Prostate gland (tissue), 2 donors: Measurements from ENCODE around the gene MPIG6B. TPM values are rescaled to one million over a fixed set of nuclear protein-coding genes. Genes with fewer than 3 reads are reported as not detected.

ENCODE experiments used
- DNase-seq: peaks from one replicate; pipeline ENCODE4 v3.0.0-alpha.2; 2019; ENCODE audit warnings: low spot score
- H3K27ac ChIP-seq, 2 donors: fragments of 200-600 bp; sonication (generic); 2 replicates each; pipeline ENCODE4 v1.5.1; 2017 to 2019
- H3K27me3 ChIP-seq: fragments of 200-600 bp; sonication (generic); replicated peaks from 2 replicates; pipeline ENCODE4 v1.5.1; 2019; ENCODE audit not compliant: insufficient read depth
- H3K36me3 ChIP-seq, 2 donors: fragments of 200-600 bp; sonication (generic); 1 replicate in 1 of 2; 2 replicates in 1 of 2; pipeline versions ENCODE4 v1.5.1 to v1.8.1; 2017 to 2019
- H3K4me1 ChIP-seq: fragments of 200-600 bp; sonication (generic); replicated peaks from 2 replicates; pipeline ENCODE4 v1.5.1; 2019
- H3K4me3 ChIP-seq, 2 donors: fragments of 200-600 bp; sonication (generic); 2 replicates each; pipeline ENCODE4 v1.5.1; 2017 to 2019
- H3K9me3 ChIP-seq: fragments of 200-600 bp; sonication (generic); 2 replicates; pipeline ENCODE4 v1.5.1; 2017
- POLR2A ChIP-seq: fragments of 450-650 bp; IDR thresholded peaks from one replicate; pipeline ENCODE4 v1.6.1; 2016; ENCODE audit warnings: antibody characterized with exemption, mild to moderate bottlenecking
- POLR2AphosphoS5 ChIP-seq: sonication (generic); formaldehyde crosslinking; IDR thresholded peaks from one replicate; pipeline ENCODE4 v1.6.1; 2017; ENCODE audit warnings: antibody characterized with exemption
- WGBS: methylation state at CpG from one replicate; pipeline ENCODE4 v1.1.5; 2018; 5-methylcytosine and 5-hydroxymethylcytosine counted together
- intact Hi-C: fragments of 100-400 bp; cut with DNase I; formaldehyde crosslinking; loops from one replicate; pipeline ENCODE4 v1.14.2; 2022
- total RNA-seq, 2 donors: library from RNA; depleted of rRNA; stranded (reverse); fragments of >200 nt; gene quantifications; one replicate each; pipeline ENCODE4 v1.1.0, GENCODE V29; 2016
- TF ChIP-seq, protein P1 (sequence below), 4 experiments: fragments of 200-600 bp in 2 of 4; fragments of 450-650 bp in 2 of 4; sonication (generic) in 2 of 4; IDR thresholded peaks; 1 replicate in 3 of 4; 2 replicates in 1 of 4; pipeline ENCODE4 v1.5.1; 2016 to 2019; ENCODE audit warnings: antibody characterized with exemption in 4 of 4, mild to moderate bottlenecking in 2 of 4, moderate library complexity in 2 of 4

MPIG6B gene
- total RNA-seq, 2 donors from 2014 or later, result 0.74 TPM; not detected in 1

DNA sequence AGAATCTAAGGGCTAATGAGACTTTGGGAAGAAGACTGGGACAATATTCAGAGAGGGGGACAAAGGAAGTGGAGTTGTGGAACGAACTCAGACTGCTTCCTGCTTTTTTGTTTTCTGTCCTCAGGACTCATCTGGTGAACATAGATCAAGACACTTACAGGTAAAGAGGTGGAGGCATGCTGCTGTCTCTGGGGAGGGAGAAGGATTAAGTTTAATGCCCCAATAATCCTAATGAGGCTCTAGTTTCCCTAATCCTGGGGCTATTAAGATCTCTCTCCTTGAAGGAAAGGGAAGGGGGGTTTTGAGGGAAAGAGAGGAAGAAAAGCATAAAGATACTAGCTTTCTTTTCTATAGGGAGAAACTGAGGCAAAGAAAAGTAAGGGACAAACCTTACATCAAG lies 21.2 kb downstream of the MPIG6B start:
- WGBS, result 69% methylated on average over 1 of the region's 1 CpG
- Histone ChIP-seq H3K4me3 (no peak overlapping the region), H3K4me1 (peaks cover under 1% of the 10 kb centered on the region), H3K9me3 (no peaks in the 10 kb centered on the region), H3K27me3 (no peaks in the 10 kb centered on the region), H3K36me3 (no peaks in the 10 kb centered on the region), H3K27ac (no peak overlapping the region)
- no peak for DNase-seq
- intact Hi-C loops, result no loop called here
- TF ChIP-seq POLR2A (no peak), POLR2AphosphoS5 (no peak)
- TF ChIP-seq, protein P1, sequence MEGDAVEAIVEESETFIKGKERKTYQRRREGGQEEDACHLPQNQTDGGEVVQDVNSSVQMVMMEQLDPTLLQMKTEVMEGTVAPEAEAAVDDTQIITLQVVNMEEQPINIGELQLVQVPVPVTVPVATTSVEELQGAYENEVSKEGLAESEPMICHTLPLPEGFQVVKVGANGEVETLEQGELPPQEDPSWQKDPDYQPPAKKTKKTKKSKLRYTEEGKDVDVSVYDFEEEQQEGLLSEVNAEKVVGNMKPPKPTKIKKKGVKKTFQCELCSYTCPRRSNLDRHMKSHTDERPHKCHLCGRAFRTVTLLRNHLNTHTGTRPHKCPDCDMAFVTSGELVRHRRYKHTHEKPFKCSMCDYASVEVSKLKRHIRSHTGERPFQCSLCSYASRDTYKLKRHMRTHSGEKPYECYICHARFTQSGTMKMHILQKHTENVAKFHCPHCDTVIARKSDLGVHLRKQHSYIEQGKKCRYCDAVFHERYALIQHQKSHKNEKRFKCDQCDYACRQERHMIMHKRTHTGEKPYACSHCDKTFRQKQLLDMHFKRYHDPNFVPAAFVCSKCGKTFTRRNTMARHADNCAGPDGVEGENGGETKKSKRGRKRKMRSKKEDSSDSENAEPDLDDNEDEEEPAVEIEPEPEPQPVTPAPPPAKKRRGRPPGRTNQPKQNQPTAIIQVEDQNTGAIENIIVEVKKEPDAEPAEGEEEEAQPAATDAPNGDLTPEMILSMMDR (IDR thresholded peaks at IDR 0.05), result no peak

DNA sequence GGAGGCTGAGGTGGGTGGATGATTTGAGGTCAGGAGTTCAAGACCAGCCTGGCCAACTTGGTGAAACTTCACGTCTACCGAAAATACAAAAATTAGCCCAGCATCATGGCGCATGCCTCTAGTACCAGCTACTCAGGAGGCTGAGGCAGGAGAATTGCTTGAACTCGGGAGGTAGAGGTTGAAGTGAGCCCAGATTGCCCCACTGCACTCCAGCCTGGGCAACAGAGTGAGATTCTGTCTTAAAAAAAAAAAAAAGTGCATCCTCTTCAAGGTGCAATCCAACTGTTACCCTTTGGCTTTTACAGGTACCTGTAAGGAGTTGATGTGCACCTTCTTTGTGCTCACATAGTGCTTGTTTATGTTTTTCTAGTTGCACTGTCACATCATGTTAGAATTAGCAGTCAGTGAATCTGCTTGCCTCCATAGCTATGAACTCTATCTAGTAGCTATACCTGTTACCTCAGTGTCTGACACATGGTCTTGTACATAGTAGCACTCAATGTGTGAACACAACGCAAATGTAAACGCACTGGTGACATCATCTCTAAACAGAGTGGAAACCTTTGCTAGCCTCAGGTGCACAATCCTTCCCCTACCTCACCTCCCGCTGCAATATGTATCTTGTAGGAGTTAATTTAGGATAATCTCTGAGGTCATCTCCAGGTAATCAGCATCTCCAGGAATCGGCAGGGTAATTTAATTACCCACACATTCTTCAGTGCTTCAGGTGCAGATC lies 26.3 kb downstream of the MPIG6B start:
- H3K9me3 ChIP-seq, result no peaks in the 10 kb centered on the region
- H3K27me3 ChIP-seq, result no peaks in the 10 kb centered on the region
- H3K36me3 ChIP-seq, result no peaks in the 10 kb centered on the region
- 81% methylated on average over 8 of the region's 8 CpGs for WGBS
- intact Hi-C loops, result no loop called here
- TF ChIP-seq, protein P1 (IDR thresholded peaks at IDR 0.05), result no peak
- TF ChIP-seq POLR2AphosphoS5, result no peak
- TF ChIP-seq POLR2A, result no peak
- no peaks in the 10 kb centered on the region for H3K4me1 ChIP-seq
- no peak overlapping the region for H3K4me3 ChIP-seq
- DNase-seq, result no peak
- H3K27ac ChIP-seq, result no peak overlapping the region

DNA sequence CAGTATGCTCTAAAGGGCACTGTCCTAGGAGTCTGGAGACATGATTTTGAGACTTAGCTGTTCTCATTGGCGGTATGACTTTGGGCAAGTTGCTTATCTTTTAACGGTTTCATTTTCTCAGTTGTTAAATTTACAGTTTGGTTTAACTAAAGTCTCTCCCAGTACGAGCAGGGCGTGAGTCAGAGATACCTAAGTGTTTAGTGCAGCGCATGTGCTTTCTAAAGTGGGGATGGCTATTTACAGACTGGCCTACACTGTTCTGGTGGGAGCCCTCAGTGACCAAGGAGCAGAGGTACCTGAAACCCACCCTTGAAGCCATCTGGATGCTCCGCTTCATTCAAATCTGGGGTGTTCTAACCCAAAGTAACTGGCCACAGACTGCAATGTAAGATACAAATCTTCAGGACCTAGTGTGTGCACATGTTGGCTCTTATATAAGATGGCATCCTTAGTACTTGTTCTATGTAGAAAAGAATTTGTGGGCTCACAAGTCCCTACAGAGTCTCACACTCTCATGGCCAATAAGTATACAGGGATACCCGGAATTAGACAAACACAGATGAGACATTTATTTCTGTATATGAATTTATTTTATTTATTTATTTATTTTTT lies 27.3 kb downstream of the MPIG6B start:
- Histone ChIP-seq H3K4me3 (no peak overlapping the region), H3K36me3 (no peaks in the 10 kb centered on the region), H3K27ac (no peak overlapping the region), H3K27me3 (no peaks in the 10 kb centered on the region), H3K4me1 (no peaks in the 10 kb centered on the region), H3K9me3 (no peaks in the 10 kb centered on the region)
- intact Hi-C loops, result no loop called here
- DNase-seq, result no peak
- WGBS, result 84% methylated on average over 7 of the region's 7 CpGs
- TF ChIP-seq, protein P1 (IDR thresholded peaks at IDR 0.05), result no peak
- TF ChIP-seq POLR2AphosphoS5 (no peak), POLR2A (no peak)

DNA sequence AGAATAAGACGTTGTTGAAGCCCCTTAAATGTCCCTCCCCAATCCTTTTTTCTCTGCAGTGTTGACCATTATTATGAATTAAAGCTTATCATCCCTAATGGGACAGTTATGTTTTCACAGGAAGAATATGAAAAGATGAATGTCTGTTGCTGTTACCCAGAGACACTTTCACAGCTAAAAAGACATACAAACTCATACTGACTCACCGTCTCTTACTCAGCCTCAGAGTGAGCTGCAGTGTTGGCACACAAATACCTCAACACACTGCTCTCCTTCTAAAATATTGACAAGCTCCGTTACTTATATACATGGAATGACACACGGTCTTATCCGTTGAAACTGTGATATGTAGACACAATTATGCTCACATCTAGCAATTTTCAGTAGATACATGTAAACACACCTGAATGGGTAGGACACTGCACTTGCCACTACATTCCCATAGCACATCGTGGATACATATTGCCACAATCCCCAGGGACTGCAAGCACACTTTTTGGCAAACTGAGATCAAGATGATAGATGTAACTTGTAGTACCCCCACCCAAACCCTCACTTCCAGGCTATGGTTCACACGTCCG lies 29.7 kb downstream of the MPIG6B start:
- no peaks in the 10 kb centered on the region for H3K4me1 ChIP-seq
- WGBS, result 71% methylated on average over 8 of the region's 8 CpGs
- no peak for DNase-seq
- TF ChIP-seq, protein P1 (IDR thresholded peaks at IDR 0.05), result no peak
- TF ChIP-seq POLR2A (no peak), POLR2AphosphoS5 (no peak)
- no peak overlapping the region for H3K27ac ChIP-seq
- H3K4me3 ChIP-seq, result no peak overlapping the region
- H3K27me3 ChIP-seq, result no peaks in the 10 kb centered on the region
- no peaks in the 10 kb centered on the region for H3K36me3 ChIP-seq
- H3K9me3 ChIP-seq, result no peaks in the 10 kb centered on the region
- intact Hi-C loops, result no loop called here
